C1 segment of cervical spinal cord (tissue), 14 donors: Measurements from ENCODE around the gene CHI3L1.

Experiments
- DNase-seq, 14 donors: peaks; one replicate each; lab custom pipeline; 2025; lab: John Stamatoyannopoulos, UW

CHI3L1 gene

GRCh38 chr1:203136409-203137042 lies 50.0 kb downstream of the CHI3L1 start:
- DNase-seq, result peak in 1 of 14 donors; percentile 65

- no peak for DNase-seq
These were observed 50.7 kb downstream of the CHI3L1 start for GRCh38 chr1:203135636-203136305.

GRCh38 chr1:203133970-203134725 lies 52.4 kb downstream of the CHI3L1 start:
- peak in 1 of 14 donors; percentile 47 for DNase-seq

- DNase-seq, result no peak
These were observed 54.8 kb downstream of the CHI3L1 start for GRCh38 chr1:203131548-203132200.

- DNase-seq, result peak in 1 of 14 donors; percentile 55
These were observed 56.0 kb downstream of the CHI3L1 start for GRCh38 chr1:203130358-203130985.

GRCh38 chr1:203129501-203130231 lies 56.8 kb downstream of the CHI3L1 start:
- peak in 12 of 14 donors; percentile 46 to 88 (median 82) for DNase-seq
